Prostate gland (tissue), 2 donors: ENCODE results near the gene SMYD5. TPM values are rescaled to one million over a fixed set of nuclear protein-coding genes. Genes with fewer than 3 reads are reported as not detected.

Experiments used
- DNase-seq: peaks from one replicate; pipeline ENCODE4 v3.0.0-alpha.2; 2019; ENCODE audit warnings: low spot score
- H3K27ac ChIP-seq, 2 donors: fragments of 200-600 bp; sonication (generic); 2 replicates each; pipeline ENCODE4 v1.5.1; 2017 to 2019
- H3K27me3 ChIP-seq: fragments of 200-600 bp; sonication (generic); replicated peaks from 2 replicates; pipeline ENCODE4 v1.5.1; 2019; ENCODE audit not compliant: insufficient read depth
- H3K36me3 ChIP-seq, 2 donors: fragments of 200-600 bp; sonication (generic); 1 replicate in 1 of 2; 2 replicates in 1 of 2; pipeline versions ENCODE4 v1.5.1 to v1.8.1; 2017 to 2019
- H3K4me1 ChIP-seq: fragments of 200-600 bp; sonication (generic); replicated peaks from 2 replicates; pipeline ENCODE4 v1.5.1; 2019
- H3K4me3 ChIP-seq, 2 donors: fragments of 200-600 bp; sonication (generic); 2 replicates each; pipeline ENCODE4 v1.5.1; 2017 to 2019
- H3K9me3 ChIP-seq: fragments of 200-600 bp; sonication (generic); 2 replicates; pipeline ENCODE4 v1.5.1; 2017
- POLR2A ChIP-seq: fragments of 450-650 bp; IDR thresholded peaks from one replicate; pipeline ENCODE4 v1.6.1; 2016; ENCODE audit warnings: antibody characterized with exemption, mild to moderate bottlenecking
- POLR2AphosphoS5 ChIP-seq: sonication (generic); formaldehyde crosslinking; IDR thresholded peaks from one replicate; pipeline ENCODE4 v1.6.1; 2017; ENCODE audit warnings: antibody characterized with exemption
- WGBS: methylation state at CpG from one replicate; pipeline ENCODE4 v1.1.5; 2018; 5-methylcytosine and 5-hydroxymethylcytosine counted together
- intact Hi-C: fragments of 100-400 bp; cut with DNase I; formaldehyde crosslinking; loops from one replicate; pipeline ENCODE4 v1.14.2; 2022
- total RNA-seq, 2 donors: library from RNA; depleted of rRNA; stranded (reverse); fragments of >200 nt; gene quantifications; one replicate each; pipeline ENCODE4 v1.1.0, GENCODE V29; 2016
- TF ChIP-seq, protein P1 (sequence below), 4 experiments: fragments of 200-600 bp in 2 of 4; fragments of 450-650 bp in 2 of 4; sonication (generic) in 2 of 4; IDR thresholded peaks; 1 replicate in 3 of 4; 2 replicates in 1 of 4; pipeline ENCODE4 v1.5.1; 2016 to 2019; ENCODE audit warnings: antibody characterized with exemption in 4 of 4, mild to moderate bottlenecking in 2 of 4, moderate library complexity in 2 of 4

Gene SMYD5
- total RNA-seq, 2 donors from 2014 or later: 12.5 to 36.6 TPM

DNA sequence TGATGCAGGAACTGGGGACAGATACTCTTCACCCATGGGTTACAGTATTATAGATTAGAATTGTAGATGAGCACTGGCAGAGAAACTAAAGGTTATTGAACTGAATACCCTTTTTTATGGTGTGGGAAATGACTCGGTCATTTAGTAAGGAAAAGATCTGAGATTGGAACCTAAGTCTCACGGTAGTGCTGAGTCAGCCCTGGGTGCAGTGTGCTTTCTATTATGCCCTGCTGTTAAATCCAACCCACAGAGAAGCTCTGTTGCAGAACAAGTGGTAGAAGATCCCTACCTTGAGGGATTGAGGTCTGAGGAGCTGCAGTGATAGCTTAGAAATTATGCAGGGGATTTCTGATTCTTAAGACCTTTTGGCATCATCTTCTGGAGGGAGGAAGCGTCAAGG is 32.8 kb downstream of the SMYD5 start:
- H3K9me3 ChIP-seq: no peaks in the 10 kb centered on the region
- H3K4me3 ChIP-seq: no peak overlapping the region
- H3K4me1 ChIP-seq: no peaks in the 10 kb centered on the region
- H3K27me3 ChIP-seq: no peaks in the 10 kb centered on the region
- intact Hi-C loops: no loop called here
- peaks cover 17 to 37% of the 10 kb centered on the region in 2 donors for H3K36me3 ChIP-seq
- TF ChIP-seq POLR2A (no peak), POLR2AphosphoS5 (no peak)
- TF ChIP-seq, protein P1, sequence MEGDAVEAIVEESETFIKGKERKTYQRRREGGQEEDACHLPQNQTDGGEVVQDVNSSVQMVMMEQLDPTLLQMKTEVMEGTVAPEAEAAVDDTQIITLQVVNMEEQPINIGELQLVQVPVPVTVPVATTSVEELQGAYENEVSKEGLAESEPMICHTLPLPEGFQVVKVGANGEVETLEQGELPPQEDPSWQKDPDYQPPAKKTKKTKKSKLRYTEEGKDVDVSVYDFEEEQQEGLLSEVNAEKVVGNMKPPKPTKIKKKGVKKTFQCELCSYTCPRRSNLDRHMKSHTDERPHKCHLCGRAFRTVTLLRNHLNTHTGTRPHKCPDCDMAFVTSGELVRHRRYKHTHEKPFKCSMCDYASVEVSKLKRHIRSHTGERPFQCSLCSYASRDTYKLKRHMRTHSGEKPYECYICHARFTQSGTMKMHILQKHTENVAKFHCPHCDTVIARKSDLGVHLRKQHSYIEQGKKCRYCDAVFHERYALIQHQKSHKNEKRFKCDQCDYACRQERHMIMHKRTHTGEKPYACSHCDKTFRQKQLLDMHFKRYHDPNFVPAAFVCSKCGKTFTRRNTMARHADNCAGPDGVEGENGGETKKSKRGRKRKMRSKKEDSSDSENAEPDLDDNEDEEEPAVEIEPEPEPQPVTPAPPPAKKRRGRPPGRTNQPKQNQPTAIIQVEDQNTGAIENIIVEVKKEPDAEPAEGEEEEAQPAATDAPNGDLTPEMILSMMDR (IDR thresholded peaks at IDR 0.05): no peak
- H3K27ac ChIP-seq: no peak overlapping the region
- 84% methylated on average over 3 of the region's 3 CpGs for WGBS
- no peak for DNase-seq

DNA sequence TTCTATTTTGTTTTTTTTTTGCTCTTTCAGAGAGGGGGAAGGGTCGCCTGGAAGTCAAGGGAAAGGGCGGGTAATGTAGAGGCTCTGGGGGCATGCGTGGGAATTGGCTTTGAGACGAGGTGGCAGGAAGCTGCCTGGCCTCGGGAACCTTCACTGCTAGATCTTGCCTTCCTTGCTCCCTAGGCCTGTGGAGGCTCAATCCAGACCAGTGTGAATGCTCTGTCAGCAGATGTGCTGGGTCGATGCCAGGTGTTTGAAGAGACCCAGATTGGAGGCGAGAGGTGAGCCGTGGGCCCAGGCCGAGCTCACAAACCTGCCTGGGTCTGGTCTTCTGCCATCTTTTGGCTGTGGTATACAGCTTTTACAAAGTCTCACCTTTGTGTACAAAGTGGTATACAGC is 35.6 kb downstream of the SMYD5 start:
- Histone ChIP-seq H3K27me3 (no peaks in the 10 kb centered on the region), H3K27ac (no peak overlapping the region), H3K4me1 (peaks cover 5% of the 10 kb centered on the region), H3K9me3 (no peaks in the 10 kb centered on the region), H3K4me3 (no peak overlapping the region), H3K36me3 (peaks cover 19 to 32% of the 10 kb centered on the region in 2 donors)
- WGBS: 77% methylated on average over 9 of the region's 9 CpGs
- TF ChIP-seq, protein P1 (IDR thresholded peaks at IDR 0.05): no peak
- TF ChIP-seq POLR2AphosphoS5 (no peak), POLR2A (no peak)
- no peak for DNase-seq
- intact Hi-C loops: no loop called here

DNA sequence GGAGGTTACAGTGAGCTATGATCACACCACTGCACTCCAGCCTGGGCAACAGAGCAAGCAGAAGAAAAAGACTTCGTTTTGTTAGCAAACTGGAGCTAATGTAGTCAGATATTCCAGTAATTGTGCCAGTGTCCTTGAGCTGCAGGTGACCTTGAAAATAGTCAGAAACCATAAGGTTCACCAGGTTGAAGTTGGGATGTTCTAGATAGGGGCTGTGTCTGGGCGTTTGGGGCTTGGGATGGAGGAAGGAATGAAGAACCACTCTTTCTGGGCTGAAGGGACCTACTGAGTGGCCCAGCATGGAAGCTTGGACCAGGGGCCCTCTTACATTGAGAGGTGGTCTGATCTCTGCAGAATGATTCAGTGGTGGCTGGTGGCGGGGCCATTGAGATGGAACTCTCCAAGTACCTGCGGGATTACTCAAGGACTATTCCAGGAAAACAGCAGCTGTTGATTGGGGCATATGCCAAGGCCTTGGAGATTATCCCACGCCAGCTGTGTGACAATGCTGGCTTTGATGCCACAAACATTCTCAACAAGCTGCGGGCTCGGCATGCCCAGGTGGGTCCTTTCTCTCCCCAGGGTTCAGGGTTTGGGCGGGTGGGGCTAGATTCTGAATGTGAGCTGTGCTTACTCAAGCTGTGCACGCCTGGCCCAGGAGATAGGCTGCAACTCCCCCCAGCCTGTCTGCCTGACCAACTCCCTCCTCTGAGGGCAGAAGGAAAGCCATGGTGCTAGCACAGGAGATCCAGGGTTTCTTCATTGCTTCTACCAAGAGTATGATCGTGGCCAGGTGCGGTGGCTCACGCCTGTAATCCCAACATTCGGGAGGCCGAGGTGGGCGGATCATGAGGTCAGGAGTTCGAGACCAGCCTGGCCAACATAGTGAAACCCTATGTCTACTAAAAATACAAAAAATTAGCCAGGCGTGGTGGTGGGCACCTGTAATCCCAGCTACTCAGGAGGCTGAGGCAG is 37.1 kb downstream of the SMYD5 start:
- H3K4me1 ChIP-seq: peaks cover 10% of the 10 kb centered on the region
- intact Hi-C loops: no loop called here
- TF ChIP-seq POLR2AphosphoS5 (no peak), POLR2A (no peak)
- TF ChIP-seq, protein P1 (IDR thresholded peaks at IDR 0.05): no peak
- H3K27ac ChIP-seq: no peak overlapping the region
- WGBS: 90% methylated on average over 17 of the region's 17 CpGs
- H3K27me3 ChIP-seq: no peaks in the 10 kb centered on the region
- peaks cover 19 to 24% of the 10 kb centered on the region in 2 donors for H3K36me3 ChIP-seq
- H3K4me3 ChIP-seq: no peak overlapping the region
- no peak for DNase-seq
- no peaks in the 10 kb centered on the region for H3K9me3 ChIP-seq

DNA sequence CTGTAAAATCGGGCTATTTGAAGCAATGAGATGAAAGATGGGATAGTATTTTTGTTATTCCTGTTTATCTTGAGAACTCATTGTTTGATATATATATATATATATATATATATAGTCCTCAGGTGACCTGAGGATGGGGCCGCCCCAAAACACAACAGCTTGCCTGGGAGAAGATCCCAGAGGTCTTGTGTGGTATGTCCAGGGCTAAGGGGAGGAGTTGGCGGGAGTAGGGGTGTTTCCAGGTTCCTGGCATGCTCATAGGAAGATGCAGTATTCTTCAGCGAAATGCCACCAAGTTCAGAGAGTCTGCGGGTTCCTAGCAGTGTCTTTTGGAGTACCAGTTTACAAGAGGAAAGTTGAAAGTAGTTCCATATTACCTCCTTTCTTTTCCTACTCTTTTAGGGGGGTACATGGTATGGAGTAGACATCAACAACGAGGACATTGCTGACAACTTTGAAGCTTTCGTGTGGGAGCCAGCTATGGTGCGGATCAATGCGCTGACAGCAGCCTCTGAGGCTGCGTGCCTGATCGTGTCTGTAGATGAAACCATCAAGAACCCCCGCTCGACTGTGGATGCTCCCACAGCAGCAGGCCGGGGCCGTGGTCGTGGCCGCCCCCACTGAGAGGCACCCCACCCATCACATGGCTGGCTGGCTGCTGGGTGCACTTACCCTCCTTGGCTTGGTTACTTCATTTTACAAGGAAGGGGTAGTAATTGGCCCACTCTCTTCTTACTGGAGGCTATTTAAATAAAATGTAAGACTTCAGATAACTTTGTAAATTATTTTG is 38.4 kb downstream of the SMYD5 start:
- Histone ChIP-seq H3K4me1 (peaks cover 10% of the 10 kb centered on the region), H3K27ac (no peak overlapping the region), H3K9me3 (no peaks in the 10 kb centered on the region), H3K27me3 (no peaks in the 10 kb centered on the region), H3K4me3 (no peak overlapping the region), H3K36me3 (peaks cover 15 to 19% of the 10 kb centered on the region in 2 donors)
- TF ChIP-seq, protein P1 (IDR thresholded peaks at IDR 0.05): no peak
- DNase-seq: no peak
- intact Hi-C loops: no loop called here
- 87% methylated on average over 17 of the region's 17 CpGs for WGBS
